Right lobe of liver (tissue), 4 donors: ENCODE data around the gene CA6.

Source experiments
- CTCF ChIP-seq, 4 donors: fragments of 200-600 bp in 3 of 4; fragments of 450-650 bp in 1 of 4; IDR thresholded peaks; one replicate each; pipeline versions ENCODE4 v1.5.1 to v1.8.0; 2016 to 2022; ENCODE audit warnings: antibody characterized with exemption in 4 of 4, mild to moderate bottlenecking in 2 of 4
- POLR2A ChIP-seq: fragments of 450-650 bp; IDR thresholded peaks from one replicate; pipeline ENCODE4 v1.6.1; 2017; ENCODE audit warnings: antibody characterized with exemption, mild to moderate bottlenecking
- donor health status: DM: no; HTN: no; CAD: no.
- donor health status: DM: no; HTN: no; CAD: no.
- donor health status: DM: no; HTN: yes; CAD: no.

- TF ChIP-seq CTCF (IDR thresholded peaks at IDR 0.05) (no peak), POLR2A (no peak)
Measured at GRCh38 chr1:8926707-8927694, 18.7 kb upstream of the CA6 start.
